OCI-LY7 (cell line): ENCODE results near the gene CTH.
"Not testable (repeated sequence)": the region's sequence is repeated elsewhere in the genome, so short reads cannot be mapped to it uniquely, and the experiment has no call there.

ENCODE experiments used
- EZH2phosphoT487 ChIP-seq: fragments of 200-600 bp; sonication (generic); IDR thresholded peaks from 2 replicates; pipeline ENCODE4 v1.6.1; 2018; ENCODE audit warnings: low read depth, borderline replicate concordance, mild to moderate bottlenecking, mixed run types, antibody characterized with exemption, low read length, moderate library complexity, mixed read lengths
- TF ChIP-seq, protein P1 (sequence below): fragments of 200-600 bp; sonication (generic); conservative IDR thresholded peaks from 2 replicates; pipeline ENCODE4 v1.5.1; 2014; ENCODE audit warnings: mild to moderate bottlenecking, antibody characterized with exemption, low read length, moderate library complexity, mixed read lengths

DNA sequence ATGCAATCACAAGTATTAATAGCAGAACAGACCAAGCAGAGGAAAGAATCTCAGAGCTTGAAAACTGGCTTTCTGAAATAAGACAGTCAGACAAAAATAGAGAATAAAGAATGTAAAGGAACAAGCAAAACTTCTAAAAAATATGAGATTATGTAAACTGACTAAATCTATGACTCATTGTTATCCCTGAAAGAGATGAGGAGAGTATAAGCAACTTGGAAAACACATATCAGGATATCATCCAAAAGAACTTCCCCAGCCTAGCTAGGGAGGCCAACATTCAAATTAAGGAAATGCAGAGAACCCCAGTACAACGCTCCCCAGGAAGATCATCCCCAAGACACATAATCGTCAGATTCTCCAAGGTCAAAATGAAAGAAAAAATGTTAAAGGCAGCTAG is 58.1 kb downstream of the CTH start:
- TF ChIP-seq EZH2phosphoT487 = not testable (repeated sequence)
- TF ChIP-seq, protein P1, sequence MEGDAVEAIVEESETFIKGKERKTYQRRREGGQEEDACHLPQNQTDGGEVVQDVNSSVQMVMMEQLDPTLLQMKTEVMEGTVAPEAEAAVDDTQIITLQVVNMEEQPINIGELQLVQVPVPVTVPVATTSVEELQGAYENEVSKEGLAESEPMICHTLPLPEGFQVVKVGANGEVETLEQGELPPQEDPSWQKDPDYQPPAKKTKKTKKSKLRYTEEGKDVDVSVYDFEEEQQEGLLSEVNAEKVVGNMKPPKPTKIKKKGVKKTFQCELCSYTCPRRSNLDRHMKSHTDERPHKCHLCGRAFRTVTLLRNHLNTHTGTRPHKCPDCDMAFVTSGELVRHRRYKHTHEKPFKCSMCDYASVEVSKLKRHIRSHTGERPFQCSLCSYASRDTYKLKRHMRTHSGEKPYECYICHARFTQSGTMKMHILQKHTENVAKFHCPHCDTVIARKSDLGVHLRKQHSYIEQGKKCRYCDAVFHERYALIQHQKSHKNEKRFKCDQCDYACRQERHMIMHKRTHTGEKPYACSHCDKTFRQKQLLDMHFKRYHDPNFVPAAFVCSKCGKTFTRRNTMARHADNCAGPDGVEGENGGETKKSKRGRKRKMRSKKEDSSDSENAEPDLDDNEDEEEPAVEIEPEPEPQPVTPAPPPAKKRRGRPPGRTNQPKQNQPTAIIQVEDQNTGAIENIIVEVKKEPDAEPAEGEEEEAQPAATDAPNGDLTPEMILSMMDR = not testable (repeated sequence)
